ENCODE results near the gene DNAJC13.

Gene DNAJC13

GRCh38 chr3:132469326-132469725 is 52.0 kb downstream of the DNAJC13 start:
- no peak for DNase-seq

GRCh38 chr3:132486099-132486498 is 68.8 kb downstream of the DNAJC13 start:
- no peak for DNase-seq

GRCh38 chr3:132488151-132488550 is 70.8 kb downstream of the DNAJC13 start:
- DNase-seq: no peak

GRCh38 chr3:132499071-132499470 is 81.8 kb downstream of the DNAJC13 start:
- no peak for DNase-seq

GRCh38 chr3:132503559-132503958 is 86.3 kb downstream of the DNAJC13 start:
- no peak for DNase-seq

GRCh38 chr3:132504375-132504933 is 87.2 kb downstream of the DNAJC13 start:
- DNase-seq: no peak

GRCh38 chr3:132507657-132508056 is 90.4 kb downstream of the DNAJC13 start:
- no peak for DNase-seq

GRCh38 chr3:132509096-132509495 is 91.8 kb downstream of the DNAJC13 start:
- DNase-seq: no peak

- no peak for DNase-seq
Observed at GRCh38 chr3:132509506-132509905, 92.2 kb downstream of the DNAJC13 start.

- DNase-seq: no peak
Observed at GRCh38 chr3:132513057-132513456, 95.8 kb downstream of the DNAJC13 start.

- DNase-seq: no peak
Observed at GRCh38 chr3:132517311-132517710, 100.0 kb downstream of the DNAJC13 start.

GRCh38 chr3:132519914-132520313 is 102.6 kb downstream of the DNAJC13 start:
- no peak for DNase-seq

- DNase-seq: no peak
Observed at GRCh38 chr3:132521901-132522300, 104.6 kb downstream of the DNAJC13 start.

- DNase-seq: no peak
Observed at GRCh38 chr3:132522353-132522752, 105.1 kb downstream of the DNAJC13 start.

- DNase-seq: no peak
Observed at GRCh38 chr3:132530624-132531023, 113.3 kb downstream of the DNAJC13 start.

GRCh38 chr3:132535575-132536441 is 118.5 kb downstream of the DNAJC13 start:
- DNase-seq: peak; percentile 66

- no peak for DNase-seq
Observed at GRCh38 chr3:132536442-132537153, 119.3 kb downstream of the DNAJC13 start.

- no peak for DNase-seq
Observed at GRCh38 chr3:132537297-132537696, 120.0 kb downstream of the DNAJC13 start.

GRCh38 chr3:132538072-132538471 is 120.8 kb downstream of the DNAJC13 start:
- no peak for DNase-seq

GRCh38 chr3:132539681-132540080 is 122.4 kb downstream of the DNAJC13 start:
- DNase-seq: no peak

- DNase-seq: no peak
Observed at GRCh38 chr3:132542577-132542976, 125.3 kb downstream of the DNAJC13 start.

GRCh38 chr3:132543011-132543739 is 125.9 kb downstream of the DNAJC13 start:
- no peak for DNase-seq

- no peak for DNase-seq
Observed at GRCh38 chr3:132544130-132544529, 126.8 kb downstream of the DNAJC13 start.
